Tibial nerve (tissue), 4 donors: Measurements from ENCODE around the gene NCOA5. TPM values are rescaled to one million over a fixed set of nuclear protein-coding genes. Genes with fewer than 3 reads are reported as not detected.
A peak's percentile ranks its signal among the peaks of the same experiment; 100 is the strongest.

Experiments
- DNase-seq, 2 donors: peaks; one replicate each; pipeline ENCODE4 v3.0.0-alpha.2; 2019; ENCODE audit warnings: low spot score in 2 of 2
- H3K27ac ChIP-seq, 4 donors: fragments of 200-600 bp; sonication (generic) in 3 of 4; one replicate each; pipeline ENCODE4 v1.5.1; 2017 to 2019; ENCODE audit warnings: mild to moderate bottlenecking in 1 of 4
- H3K27me3 ChIP-seq, 2 donors: fragments of 200-600 bp; sonication (generic) in 1 of 2; one replicate each; pipeline versions ENCODE4 v1.5.1 to v1.6.0; 2017 to 2019
- H3K36me3 ChIP-seq, 3 donors: fragments of 200-600 bp; sonication (generic); one replicate each; pipeline ENCODE4 v1.5.1; 2018 to 2019
- H3K4me1 ChIP-seq, 4 donors: fragments of 200-600 bp; sonication (generic) in 3 of 4; one replicate each; pipeline ENCODE4 v1.5.1; 2017 to 2019
- H3K4me3 ChIP-seq, 4 donors: fragments of 200-600 bp; sonication (generic) in 3 of 4; one replicate each; pipeline ENCODE4 v1.5.1; 2017 to 2019; ENCODE audit warnings: mild to moderate bottlenecking in 1 of 4, moderate library complexity in 1 of 4
- H3K9me3 ChIP-seq, 4 donors: fragments of 200-600 bp; sonication (generic) in 3 of 4; one replicate each; pipeline ENCODE4 v1.5.1; 2017 to 2019
- CTCF ChIP-seq, 5 experiments: fragments of 200-600 bp in 3 of 5; fragments of 450-650 bp in 2 of 5; sonication (generic) in 3 of 5; IDR thresholded peaks; one replicate each; pipeline ENCODE4 v1.5.1; 2016 to 2019; ENCODE audit warnings: antibody characterized with exemption in 5 of 5, mild to moderate bottlenecking in 3 of 5, moderate library complexity in 2 of 5
- EP300 ChIP-seq, 2 donors: sonication (generic); formaldehyde crosslinking; IDR thresholded peaks; one replicate each; pipeline ENCODE4 v1.6.1; 2017; ENCODE audit warnings: antibody characterized with exemption in 2 of 2, mild to moderate bottlenecking in 1 of 2
- POLR2A ChIP-seq, 2 donors: fragments of 450-650 bp; IDR thresholded peaks; one replicate each; pipeline ENCODE4 v1.6.1; 2017; ENCODE audit warnings: antibody characterized with exemption in 2 of 2, mild to moderate bottlenecking in 2 of 2, moderate library complexity in 2 of 2
- whole genome bisulfite sequencing, 2 donors: methylation state at CpG; one replicate each; pipeline ENCODE4 v1.1.5; 2018; 5-methylcytosine and 5-hydroxymethylcytosine counted together
- total RNA-seq, 4 donors: library from RNA; depleted of rRNA; stranded (reverse); fragments of >200 nt; gene quantifications; one replicate each; pipeline ENCODE4 v1.1.0, GENCODE V29; 2016

Gene NCOA5
- total RNA-seq, 4 donors from 2014 or later = 34.8 to 71.4 (median 47.2) TPM

- no peak for DNase-seq
- 41 to 53% methylated on average over 7 of the region's 7 CpGs for WGBS, 2 donors
- Histone ChIP-seq H3K4me1 (peaks cover 4 to 100% (median 41%) of the 10 kb centered on the region in 4 donors), H3K27ac (no peak overlapping the region), H3K4me3 (no peak overlapping the region), H3K27me3 (no peaks in the 10 kb centered on the region), H3K9me3 (no peaks in the 10 kb centered on the region), H3K36me3 (peaks cover 0 to 33% (median 0%) of the 10 kb centered on the region in 3 donors)
- TF ChIP-seq POLR2A (IDR thresholded peaks at IDR 0.05) = no peak
- TF ChIP-seq CTCF (IDR thresholded peaks at IDR 0.05) = no peak
- no peak for TF ChIP-seq EP300 (IDR thresholded peaks at IDR 0.05)
Observed at GRCh38 chr20:46078954-46079353, 10.8 kb downstream of the NCOA5 start.

- TF ChIP-seq EP300 (IDR thresholded peaks at IDR 0.05) (no peak), POLR2A (IDR thresholded peaks at IDR 0.05) (no peak), CTCF (IDR thresholded peaks at IDR 0.05) (no peak)
- 78 to 83% methylated on average over 8 of the region's 8 CpGs for WGBS, 2 donors
- H3K36me3 ChIP-seq = peaks cover 0 to 33% (median 0%) of the 10 kb centered on the region in 3 donors
- no peak overlapping the region for H3K4me3 ChIP-seq
- peaks cover 6 to 100% (median 35%) of the 10 kb centered on the region in 4 donors for H3K4me1 ChIP-seq
- no peaks in the 10 kb centered on the region for H3K9me3 ChIP-seq
- no peak overlapping the region for H3K27ac ChIP-seq
- DNase-seq = no peak
- no peaks in the 10 kb centered on the region for H3K27me3 ChIP-seq
Observed at GRCh38 chr20:46077642-46078305, 12.0 kb downstream of the NCOA5 start.

GRCh38 chr20:46076806-46077205 is 13.0 kb downstream of the NCOA5 start:
- peaks cover 0 to 33% (median 0%) of the 10 kb centered on the region in 3 donors for H3K36me3 ChIP-seq
- H3K27ac ChIP-seq = no peak overlapping the region
- TF ChIP-seq EP300 (IDR thresholded peaks at IDR 0.05) (no peak), CTCF (IDR thresholded peaks at IDR 0.05) (no peak), POLR2A (IDR thresholded peaks at IDR 0.05) (no peak)
- no peaks in the 10 kb centered on the region for H3K27me3 ChIP-seq
- no peak overlapping the region for H3K4me3 ChIP-seq
- H3K4me1 ChIP-seq = peaks cover 6 to 97% (median 26%) of the 10 kb centered on the region in 4 donors
- no peaks in the 10 kb centered on the region for H3K9me3 ChIP-seq
- no peak for DNase-seq
- WGBS, 2 donors = 82 to 83% methylated on average over 7 of the region's 7 CpGs

- no peaks in the 10 kb centered on the region for H3K27me3 ChIP-seq
- no peak for TF ChIP-seq EP300 (IDR thresholded peaks at IDR 0.05)
- no peak for TF ChIP-seq POLR2A (IDR thresholded peaks at IDR 0.05)
- TF ChIP-seq CTCF (IDR thresholded peaks at IDR 0.05) = no peak
- H3K27ac ChIP-seq = peak overlapping the region in 1 of 4 donors; percentile 22
- WGBS, 2 donors = 18 to 33% methylated on average over 3 of the region's 3 CpGs
- no peak for DNase-seq
- H3K4me1 ChIP-seq = peaks cover 0 to 69% (median 19%) of the 10 kb centered on the region in 4 donors
- peaks cover 0 to 50% (median 4%) of the 10 kb centered on the region in 3 donors for H3K36me3 ChIP-seq
- no peak overlapping the region for H3K4me3 ChIP-seq
- no peaks in the 10 kb centered on the region for H3K9me3 ChIP-seq
Observed at GRCh38 chr20:46074006-46074405, 15.8 kb downstream of the NCOA5 start.

- Histone ChIP-seq H3K4me1 (peaks cover 0 to 64% (median 16%) of the 10 kb centered on the region in 4 donors), H3K4me3 (no peak overlapping the region), H3K27ac (peak overlapping the region in 1 of 4 donors; percentile 22), H3K9me3 (no peaks in the 10 kb centered on the region), H3K36me3 (peaks cover 0 to 56% (median 9%) of the 10 kb centered on the region in 3 donors), H3K27me3 (no peaks in the 10 kb centered on the region)
- DNase-seq = no peak
- WGBS, 2 donors = 66 to 67% methylated on average over 3 of the region's 3 CpGs
- TF ChIP-seq EP300 (IDR thresholded peaks at IDR 0.05) = peak in 1 of 2 donors; percentile 17
- TF ChIP-seq CTCF (IDR thresholded peaks at IDR 0.05) = no peak
Observed at GRCh38 chr20:46073443-46073842, 16.3 kb downstream of the NCOA5 start.
